NOMO-1 (cell line): ENCODE measurements around the gene PID1.
A peak's percentile ranks its signal among the peaks of the same experiment; 100 is the strongest.

Experiments used
- DNase-seq, 2 experiments: peaks; one replicate each; lab custom pipeline; 2025; ENCODE audit not compliant: unreplicated experiment in 2 of 2; lab: John Stamatoyannopoulos, UW

Gene PID1

GRCh38 chr2:229270551-229271410 lies at the start of gene PID1:
Gene PID1 (minus strand): TSS chr2:229271287. CDS start chr2:229271043, 244 bp downstream.
- no peak for DNase-seq

- DNase-seq = no peak
Measured at GRCh38 chr2:229319558-229319957, 48.5 kb upstream of the PID1 start.

GRCh38 chr2:229314117-229314516 lies 43.0 kb upstream of the PID1 start:
- DNase-seq = no peak

- DNase-seq = peak; percentile 7 to 59
Measured at GRCh38 chr2:229313591-229313990, 42.5 kb upstream of the PID1 start.

GRCh38 chr2:229301237-229301636 lies 30.1 kb upstream of the PID1 start:
- no peak for DNase-seq

DNA sequence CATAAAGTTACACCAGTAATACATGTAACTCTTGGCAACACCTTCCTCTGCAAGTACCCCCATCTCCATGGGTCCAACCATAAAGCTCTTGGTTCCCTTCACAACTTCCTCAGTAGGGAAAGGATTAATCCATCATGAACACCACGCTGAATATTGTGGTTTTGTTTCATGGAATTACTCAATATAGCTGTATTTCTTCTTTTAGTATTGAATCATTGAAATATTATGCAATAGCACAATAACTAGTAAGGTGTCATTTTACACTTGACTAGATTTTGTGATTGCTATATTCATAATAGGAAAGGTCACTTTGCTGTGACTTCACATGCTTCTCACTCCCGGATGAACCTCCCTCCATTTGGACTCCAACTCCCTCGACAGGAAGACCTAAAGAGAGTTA lies 29.7 kb upstream of the PID1 start:
- peak; percentile 12 to 78 for DNase-seq

GRCh38 chr2:229300371-229300770 lies 29.3 kb upstream of the PID1 start:
- DNase-seq = no peak

DNA sequence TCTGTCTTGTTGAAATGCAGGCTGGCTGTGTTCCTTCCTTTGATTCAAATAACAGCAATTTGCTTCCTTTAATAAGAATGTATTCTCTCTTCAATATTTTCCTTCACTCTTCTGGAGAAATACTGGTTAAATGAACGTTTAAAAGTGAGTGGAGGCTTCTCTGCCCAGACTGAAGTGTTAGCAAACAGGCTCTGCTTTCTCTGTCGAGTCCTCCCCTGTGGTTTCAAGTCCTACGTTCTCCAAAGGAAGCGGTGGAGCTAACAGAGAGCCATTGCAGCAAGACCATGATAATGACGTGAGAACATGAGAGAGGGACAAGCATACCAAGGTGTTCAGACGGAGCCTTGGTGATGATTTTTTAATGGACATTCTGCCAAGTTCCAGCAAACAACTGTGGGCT lies 26.2 kb upstream of the PID1 start:
- peak; percentile 19 to 82 for DNase-seq

GRCh38 chr2:229296536-229296935 lies 25.4 kb upstream of the PID1 start:
- no peak for DNase-seq

GRCh38 chr2:229296016-229296415 lies 24.9 kb upstream of the PID1 start:
- DNase-seq = peak in 1 of 2 experiments; percentile 65

GRCh38 chr2:229287823-229288222 lies 16.7 kb upstream of the PID1 start:
- DNase-seq = peak; percentile 28 to 66

- peak; percentile 30 to 42 for DNase-seq
Measured at GRCh38 chr2:229282758-229283546, 11.9 kb upstream of the PID1 start.

DNA sequence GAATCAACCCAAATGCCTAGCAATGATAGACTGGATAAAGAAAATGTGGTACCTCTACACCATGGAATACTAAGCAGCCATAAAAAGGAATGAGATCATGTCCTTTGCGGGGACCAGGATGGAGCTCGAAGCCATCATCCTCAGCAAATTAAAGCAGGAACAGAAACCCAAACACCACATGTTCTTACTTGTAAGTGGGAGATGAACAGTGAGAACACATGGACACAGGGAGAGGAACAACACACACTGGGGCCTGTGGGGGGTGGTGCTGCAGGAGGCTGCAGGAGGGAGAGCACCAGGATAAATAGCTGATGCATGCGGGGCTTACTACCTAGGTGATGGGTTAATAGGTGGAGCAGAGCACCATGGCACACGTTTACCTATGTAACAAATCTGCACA lies 8.4 kb upstream of the PID1 start:
- no peak for DNase-seq

- no peak for DNase-seq
Measured at GRCh38 chr2:229275506-229275905, 4.4 kb upstream of the PID1 start.

DNA sequence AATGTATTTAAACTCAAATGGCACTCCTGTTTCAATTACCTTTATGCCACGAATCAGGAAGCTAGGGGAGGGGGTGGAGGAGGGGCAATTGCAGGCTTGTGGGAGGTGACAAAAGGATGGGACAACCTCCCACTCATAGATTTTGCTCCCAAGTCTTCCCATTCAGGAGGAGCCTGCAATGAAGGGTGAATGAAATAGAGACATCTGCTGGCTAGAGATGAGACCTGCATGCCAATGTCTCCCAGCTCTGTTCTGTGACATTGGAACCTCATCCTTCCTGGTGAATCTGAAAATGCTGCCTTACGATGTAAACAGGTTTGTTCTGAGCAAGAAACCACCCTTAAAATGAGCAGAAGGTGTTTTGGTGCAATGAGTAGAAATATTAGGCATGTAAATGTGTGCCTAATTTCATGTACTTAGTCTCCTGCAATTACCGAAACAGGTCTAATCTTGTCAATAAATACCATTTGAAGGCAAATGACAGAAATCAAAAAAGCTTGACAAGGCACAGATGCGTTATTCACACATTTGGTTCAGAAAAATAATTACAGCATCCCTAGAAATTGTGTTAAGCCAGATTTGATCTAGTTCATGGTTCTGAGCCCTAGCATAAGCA lies 2.7 kb upstream of the PID1 start:
- peak in 1 of 2 experiments; percentile 16 for DNase-seq

DNA sequence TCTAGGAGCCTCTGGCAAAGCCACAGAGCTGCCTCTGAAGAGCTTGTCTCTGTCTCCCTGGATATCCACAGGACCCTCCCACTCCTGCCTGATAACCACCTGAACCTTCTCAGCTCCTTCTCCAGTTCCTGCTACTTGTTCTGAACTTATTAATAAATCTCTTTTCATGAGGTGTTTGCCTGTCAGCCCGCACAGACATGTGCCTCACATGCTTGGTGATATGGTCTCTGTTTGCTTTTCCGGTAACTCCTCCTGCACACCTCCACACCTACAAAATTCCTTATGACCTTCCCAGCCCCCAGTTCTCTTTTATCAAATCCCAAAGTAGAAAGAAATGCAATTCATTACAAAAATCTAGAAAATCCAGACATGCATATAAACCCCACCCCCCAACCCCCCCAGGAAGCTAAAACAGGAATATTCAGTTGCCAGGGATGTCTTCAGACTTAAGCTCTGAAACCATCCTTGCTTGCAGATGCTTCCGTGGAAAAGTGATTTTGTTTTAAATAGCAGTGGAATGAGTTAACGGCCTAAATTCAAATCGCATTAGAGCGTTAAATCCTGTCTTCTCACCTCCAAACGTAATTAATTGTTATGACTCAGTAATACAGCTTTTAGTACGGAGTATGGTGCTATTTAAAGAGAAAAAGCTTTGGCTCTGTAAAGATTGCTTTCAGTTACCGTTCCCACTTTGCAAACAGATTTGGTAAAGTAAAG lies 2.1 kb upstream of the PID1 start:
- no peak for DNase-seq

- no peak for DNase-seq
Measured at GRCh38 chr2:229269941-229270340, 1.1 kb downstream of the PID1 start.

- DNase-seq = no peak
Measured at GRCh38 chr2:229269146-229269545, 1.9 kb downstream of the PID1 start.

DNA sequence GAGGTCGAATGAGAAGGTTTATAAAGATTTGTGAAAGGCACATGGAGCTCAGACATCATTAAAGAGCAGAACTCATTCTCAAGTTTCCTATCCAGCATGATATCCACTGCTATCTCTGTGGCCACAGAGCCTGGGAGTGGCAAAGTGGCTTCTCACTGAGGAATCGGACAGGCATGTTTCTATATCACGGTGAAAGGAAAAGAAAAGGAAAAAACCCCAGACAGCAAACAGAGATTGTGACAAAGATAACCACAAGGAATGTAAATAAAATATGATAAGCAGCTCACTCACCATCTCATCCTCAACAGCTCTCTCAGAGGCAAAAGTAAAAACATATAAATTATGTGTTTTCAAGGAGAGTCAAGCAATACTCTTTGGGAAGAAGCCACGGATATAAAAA lies 2.5 kb downstream of the PID1 start:
- no peak for DNase-seq

DNA sequence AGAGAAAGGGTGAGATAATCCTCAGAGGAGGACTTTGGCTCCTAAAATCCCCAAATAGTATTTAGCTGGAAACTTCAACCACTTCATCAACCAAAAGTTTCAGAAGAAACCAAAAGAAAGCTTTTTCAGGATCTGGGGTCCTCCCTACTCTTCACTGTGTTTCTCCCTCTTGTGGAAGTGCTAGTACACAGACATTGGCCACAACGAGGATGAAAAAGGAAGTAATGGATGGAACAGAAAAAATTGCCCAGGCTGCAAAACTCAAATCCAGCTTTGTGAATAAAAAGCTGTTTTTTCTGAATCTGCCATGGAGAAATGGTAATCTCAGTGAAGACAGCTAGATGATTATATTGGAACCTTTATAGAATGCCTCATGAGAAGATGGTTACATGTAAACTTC lies 4.0 kb downstream of the PID1 start:
- DNase-seq = no peak

DNA sequence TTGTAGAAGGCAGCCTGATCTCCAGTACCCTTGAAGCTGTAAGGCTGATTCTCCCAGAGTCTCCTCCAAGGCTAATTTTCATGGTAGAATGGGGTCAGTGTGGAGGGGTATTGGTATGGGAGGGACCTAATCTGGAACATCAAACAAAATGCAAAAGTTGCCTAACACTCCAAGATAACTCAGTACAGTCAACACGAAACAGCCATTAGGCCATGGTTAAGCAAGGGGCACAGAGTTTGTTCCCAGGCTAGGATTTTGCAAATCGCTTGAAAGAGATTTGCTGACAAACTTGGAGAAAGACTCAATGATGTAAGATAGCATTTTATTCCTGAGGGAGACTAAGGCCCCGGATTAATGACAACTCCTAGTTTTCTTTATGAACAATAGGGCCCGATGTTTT lies 5.4 kb downstream of the PID1 start:
- no peak for DNase-seq
